Testis (tissue), 2 donors: ENCODE data around the gene TSPAN14.

Experiments used
- POLR2A ChIP-seq: fragments of 450-650 bp; IDR thresholded peaks from one replicate; pipeline ENCODE4 v1.6.1; 2017; ENCODE audit warnings: antibody characterized with exemption, mild to moderate bottlenecking, moderate library complexity
- TF ChIP-seq, protein P1 (sequence below), 3 experiments: fragments of 450-650 bp in 2 of 3; fragments of 200-600 bp in 1 of 3; sonication (generic) in 1 of 3; IDR thresholded peaks; one replicate each; pipeline ENCODE4 v1.5.1; 2016 to 2019; ENCODE audit warnings: antibody characterized with exemption in 3 of 3, mild to moderate bottlenecking in 2 of 3, moderate library complexity in 1 of 3

DNA sequence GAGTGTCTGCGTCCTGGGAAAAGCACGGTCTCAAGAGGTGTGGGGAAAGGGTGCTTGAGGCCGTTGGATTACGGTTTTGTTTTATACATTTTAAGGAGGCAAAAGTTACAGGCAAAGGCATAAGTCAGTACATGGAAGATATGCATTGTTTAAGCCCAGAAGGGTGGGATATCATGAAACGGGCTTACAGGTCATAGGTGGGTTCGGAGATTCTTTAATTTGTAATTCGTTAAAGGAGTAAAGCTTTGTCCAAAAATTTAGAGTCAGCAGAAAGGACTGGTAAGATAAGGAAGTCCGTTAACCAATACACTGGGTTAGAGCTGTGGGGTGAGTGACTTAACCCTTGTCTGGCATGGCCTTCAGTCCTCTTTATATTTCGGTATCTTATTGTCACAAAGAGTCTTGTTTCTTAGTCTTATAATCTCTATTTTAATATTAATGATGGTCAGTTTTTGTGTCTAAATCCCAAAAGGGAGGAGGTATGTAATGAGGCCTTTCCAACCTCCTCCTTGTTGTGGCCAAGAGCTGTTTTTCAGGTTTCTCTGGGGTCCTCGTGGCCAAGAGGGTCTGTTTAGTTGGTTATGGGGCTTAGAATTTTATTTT is 12.7 kb downstream of the TSPAN14 start:
- TF ChIP-seq POLR2A, result no peak
- TF ChIP-seq, protein P1, sequence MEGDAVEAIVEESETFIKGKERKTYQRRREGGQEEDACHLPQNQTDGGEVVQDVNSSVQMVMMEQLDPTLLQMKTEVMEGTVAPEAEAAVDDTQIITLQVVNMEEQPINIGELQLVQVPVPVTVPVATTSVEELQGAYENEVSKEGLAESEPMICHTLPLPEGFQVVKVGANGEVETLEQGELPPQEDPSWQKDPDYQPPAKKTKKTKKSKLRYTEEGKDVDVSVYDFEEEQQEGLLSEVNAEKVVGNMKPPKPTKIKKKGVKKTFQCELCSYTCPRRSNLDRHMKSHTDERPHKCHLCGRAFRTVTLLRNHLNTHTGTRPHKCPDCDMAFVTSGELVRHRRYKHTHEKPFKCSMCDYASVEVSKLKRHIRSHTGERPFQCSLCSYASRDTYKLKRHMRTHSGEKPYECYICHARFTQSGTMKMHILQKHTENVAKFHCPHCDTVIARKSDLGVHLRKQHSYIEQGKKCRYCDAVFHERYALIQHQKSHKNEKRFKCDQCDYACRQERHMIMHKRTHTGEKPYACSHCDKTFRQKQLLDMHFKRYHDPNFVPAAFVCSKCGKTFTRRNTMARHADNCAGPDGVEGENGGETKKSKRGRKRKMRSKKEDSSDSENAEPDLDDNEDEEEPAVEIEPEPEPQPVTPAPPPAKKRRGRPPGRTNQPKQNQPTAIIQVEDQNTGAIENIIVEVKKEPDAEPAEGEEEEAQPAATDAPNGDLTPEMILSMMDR (IDR thresholded peaks at IDR 0.05), result no peak
